T-helper 1 cell (primary cell): ENCODE results near the gene TNRC6C.
"Not testable (repeated sequence)": the region's sequence is repeated elsewhere in the genome, so short reads cannot be mapped to it uniquely, and the experiment has no call there.

Experiments
- DNase-seq, 5 donors: peaks; one replicate each; pipeline ENCODE4 v3.0.0-alpha.2; 2012 to 2020

Gene TNRC6C

DNA sequence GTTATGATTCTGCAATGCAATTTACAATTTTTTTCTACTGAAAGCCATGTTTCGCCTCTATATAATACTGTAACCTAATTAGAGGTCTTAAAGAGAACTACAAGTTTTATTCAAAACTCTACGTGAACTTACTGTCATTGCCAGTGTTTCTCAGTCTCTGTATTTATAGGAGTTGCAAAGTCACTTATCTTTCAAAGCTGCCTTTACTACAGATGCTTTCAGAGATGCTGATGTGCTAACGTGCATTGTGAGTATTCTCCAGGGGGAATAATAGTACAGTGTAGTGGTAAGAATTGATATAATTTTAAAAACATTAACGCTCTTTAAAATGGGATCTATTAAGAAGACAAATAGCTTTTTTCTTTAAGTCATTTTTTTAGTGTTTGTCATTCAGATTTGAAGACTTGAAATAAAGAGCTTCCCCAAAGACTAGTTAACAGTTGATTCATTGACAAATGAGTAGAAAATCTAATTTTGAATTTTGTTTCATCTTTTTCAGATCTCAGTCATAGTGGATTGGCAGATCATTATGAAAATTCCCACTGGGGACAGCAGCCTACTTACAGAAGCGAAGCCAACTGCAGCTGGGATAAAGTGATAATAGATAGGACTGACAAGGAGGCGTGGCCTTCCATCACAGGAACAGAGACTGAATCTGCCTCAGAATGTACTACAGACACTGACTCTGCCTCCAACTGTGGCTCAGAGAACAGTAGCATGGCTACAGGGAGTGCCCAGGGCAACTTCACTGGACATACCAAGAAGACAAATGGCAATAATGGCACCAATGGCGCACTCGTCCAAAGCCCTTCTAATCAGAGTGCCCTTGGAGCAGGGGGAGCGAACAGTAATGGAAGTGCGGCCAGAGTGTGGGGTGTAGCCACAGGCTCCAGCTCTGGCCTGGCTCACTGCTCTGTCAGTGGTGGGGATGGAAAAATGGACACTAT lies 90.1 kb downstream of the TNRC6C start:
- DNase-seq: no peak

DNA sequence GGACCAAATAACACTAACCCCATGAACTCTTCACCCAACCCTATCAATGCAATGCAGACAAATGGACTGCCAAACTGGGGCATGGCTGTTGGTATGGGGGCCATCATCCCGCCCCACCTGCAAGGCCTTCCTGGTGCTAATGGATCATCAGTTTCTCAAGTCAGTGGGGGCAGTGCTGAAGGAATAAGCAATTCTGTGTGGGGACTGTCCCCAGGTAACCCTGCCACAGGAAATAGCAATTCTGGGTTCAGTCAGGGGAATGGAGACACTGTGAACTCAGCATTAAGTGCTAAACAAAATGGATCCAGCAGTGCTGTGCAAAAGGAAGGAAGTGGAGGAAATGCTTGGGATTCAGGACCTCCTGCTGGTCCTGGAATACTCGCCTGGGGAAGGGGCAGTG lies 91.1 kb downstream of the TNRC6C start:
- DNase-seq: no peak

DNA sequence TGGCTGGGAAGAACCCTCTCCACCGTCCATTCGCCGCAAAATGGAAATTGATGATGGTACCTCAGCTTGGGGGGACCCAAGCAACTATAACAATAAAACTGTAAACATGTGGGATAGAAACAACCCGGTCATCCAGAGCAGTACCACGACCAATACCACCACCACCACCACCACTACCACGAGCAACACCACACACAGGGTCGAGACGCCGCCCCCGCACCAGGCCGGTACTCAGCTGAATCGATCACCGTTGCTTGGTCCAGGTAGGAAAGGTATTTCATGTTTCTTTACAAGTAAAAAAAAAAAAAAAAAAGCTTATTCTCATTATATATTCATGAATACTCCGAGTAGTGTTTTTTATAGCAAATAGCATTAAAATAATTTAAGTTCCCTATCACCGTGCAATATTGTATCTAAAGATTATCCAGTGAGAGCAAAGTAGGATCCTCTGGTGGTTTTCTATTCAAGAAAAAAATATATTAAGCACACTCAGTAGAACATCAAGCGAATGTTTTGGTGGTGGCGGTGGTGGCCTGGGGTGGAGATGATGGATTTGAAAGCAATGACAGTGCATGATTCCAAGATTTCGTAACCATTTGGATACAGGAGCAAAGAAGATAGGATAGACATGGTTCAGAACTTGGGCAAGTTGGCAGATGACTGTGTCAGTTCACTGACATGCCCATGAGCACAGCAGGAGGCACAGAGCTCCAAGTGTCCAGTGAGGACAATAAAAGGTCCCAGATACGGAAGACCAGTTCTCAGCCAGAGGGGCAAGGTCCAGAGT lies 92.9 kb downstream of the TNRC6C start:
- no peak for DNase-seq

DNA sequence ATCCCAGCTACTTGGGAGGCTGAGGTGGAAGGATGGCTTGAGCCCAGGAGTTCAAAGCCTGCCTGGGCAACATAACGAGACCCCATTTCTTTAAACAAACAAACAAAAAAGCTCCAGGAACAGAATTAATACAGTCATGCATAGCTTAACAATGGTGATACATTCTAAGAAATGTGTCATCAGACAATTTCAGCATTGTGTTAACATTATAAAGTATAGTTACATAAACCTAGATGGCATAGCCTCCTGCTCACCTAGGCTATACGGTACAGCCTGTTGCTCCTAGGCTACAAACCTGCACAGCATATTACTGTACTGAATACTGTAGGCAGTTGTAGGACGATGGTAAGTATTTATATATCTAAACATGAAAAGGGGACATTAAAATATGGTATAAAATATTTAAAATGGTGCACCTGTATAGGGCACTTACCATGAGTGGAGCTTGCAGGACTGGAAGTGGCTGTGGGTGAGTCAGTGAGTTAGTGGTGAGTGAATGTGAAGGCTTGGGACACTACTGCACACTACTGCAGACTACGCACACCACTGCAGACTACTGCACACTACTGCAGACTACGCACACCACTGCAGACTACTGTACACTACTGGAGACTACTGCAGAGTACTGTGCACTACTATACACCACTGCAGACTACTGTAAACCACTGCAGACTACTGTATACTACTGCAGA lies 95.4 kb downstream of the TNRC6C start:
- no peak for DNase-seq

DNA sequence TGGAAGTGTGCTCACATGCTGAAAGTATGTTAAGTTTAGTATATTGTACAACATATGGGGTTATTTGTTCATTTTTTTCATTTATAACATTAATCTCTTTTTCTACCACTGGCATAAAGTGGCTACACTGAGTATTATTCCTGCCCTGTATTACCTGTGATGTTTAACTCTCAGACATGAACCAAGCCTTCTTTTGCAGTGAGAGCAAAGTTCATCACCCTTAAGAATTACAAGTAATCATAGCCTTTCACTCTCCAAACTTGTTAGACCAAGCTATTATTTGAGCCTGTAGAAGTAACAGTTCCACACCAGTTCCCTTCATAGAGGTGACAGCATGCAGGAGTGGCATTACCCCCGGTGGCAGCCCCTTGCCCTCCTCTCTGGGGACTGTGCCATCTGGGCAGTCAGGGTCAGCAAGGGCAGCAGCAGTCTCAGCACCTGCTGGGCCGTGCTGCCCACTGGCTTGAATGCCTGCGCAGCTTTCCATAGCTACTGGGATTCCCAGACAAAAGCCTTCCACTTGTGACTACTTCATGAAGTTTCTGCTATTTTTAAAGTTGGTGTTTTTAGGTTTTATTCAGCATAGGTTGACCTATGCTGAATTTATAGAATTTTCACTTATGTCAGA lies 98.7 kb downstream of the TNRC6C start:
- no peak for DNase-seq

DNA sequence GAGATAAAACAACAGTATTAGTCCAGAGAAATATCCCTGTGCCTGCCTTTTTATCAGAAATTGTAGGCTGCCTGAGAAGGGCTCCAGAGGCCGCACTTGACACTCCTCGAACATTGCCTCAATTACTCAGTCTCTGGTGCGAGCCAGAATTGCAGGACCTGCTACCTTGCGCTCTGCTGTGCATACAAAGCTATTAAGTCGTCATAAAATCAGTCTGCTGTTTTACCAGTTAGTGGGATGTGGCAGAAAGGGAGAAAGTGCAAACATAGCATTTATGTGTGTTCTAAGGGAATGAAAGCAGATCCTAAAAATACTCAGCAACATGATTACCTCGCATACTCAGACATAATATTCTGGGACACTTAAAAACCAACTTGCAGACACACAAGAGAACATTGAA lies 99.5 kb downstream of the TNRC6C start:
- no peak for DNase-seq

DNA sequence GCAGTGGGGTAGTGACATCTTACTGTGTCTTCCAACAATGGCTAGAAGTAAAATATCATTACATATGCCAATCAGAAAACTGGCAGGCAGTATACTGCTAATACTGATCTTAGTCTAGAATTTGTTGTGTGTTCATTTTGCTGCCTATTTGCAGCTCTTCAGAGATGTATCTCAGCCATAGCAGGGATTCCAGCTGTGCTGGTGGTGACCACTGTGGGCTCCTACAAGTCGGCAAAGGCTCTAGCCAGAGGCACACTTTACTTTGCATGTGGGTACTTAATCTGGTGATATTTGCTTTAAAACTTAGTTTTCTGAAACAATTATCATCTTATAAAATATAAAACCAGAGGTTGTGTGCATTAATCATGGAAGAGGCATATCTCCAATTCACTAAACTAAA lies 100.1 kb downstream of the TNRC6C start:
- no peak for DNase-seq

DNA sequence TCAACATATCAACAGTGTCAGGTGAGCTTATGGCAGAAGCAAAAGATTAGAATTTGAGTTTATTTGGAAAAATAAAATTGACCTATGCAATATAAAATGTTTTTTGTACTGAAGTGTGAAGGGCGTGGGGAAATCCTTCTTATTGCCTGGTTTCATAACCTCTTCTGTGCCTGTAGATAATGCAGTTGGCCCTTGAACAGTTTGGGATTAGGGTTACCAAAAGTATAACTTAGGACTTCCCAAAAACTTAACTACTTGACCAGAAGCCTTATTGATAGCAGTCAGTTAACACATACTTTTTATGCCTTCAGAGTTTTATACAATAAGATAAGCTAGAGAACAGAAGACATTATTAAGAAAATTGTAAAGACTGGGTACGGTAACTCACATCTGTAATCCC lies 104.1 kb downstream of the TNRC6C start:
- no peak for DNase-seq

DNA sequence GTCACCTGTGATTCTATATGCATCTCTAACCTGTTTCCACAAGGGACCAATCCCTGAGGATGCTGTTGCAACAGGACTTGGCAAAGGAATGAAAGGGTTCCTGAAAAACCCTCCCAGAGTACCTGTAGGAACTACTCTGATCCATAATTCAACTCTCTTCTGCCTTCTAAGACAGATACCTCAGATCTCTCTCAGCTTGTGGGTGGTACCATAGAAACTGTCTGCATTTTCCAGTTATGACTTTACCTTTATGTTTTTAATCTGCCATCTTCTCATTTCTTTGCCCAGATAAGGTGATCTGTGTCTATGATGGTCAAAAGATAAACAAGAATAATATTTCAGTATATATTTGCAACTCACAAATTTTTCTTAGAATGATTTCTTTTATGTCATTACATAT lies 105.0 kb downstream of the TNRC6C start:
- peak in 1 of 5 donors; percentile 7 for DNase-seq

DNA sequence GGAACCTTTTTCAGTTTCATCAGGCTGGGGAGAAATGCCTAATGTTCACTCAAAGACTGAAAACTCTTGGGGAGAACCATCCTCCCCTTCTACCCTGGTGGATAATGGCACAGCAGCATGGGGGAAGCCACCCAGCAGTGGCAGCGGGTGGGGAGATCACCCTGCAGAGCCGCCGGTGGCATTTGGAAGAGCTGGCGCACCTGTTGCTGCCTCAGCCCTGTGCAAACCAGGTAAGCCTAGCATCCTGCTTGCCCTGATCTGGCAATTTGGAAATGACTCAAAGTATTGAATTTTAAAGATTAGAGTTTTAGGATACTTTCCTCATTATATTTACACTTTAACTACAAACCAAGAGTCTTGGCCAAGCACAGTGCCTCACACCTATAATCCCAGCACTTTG lies 106.2 kb downstream of the TNRC6C start:
- DNase-seq: no peak

DNA sequence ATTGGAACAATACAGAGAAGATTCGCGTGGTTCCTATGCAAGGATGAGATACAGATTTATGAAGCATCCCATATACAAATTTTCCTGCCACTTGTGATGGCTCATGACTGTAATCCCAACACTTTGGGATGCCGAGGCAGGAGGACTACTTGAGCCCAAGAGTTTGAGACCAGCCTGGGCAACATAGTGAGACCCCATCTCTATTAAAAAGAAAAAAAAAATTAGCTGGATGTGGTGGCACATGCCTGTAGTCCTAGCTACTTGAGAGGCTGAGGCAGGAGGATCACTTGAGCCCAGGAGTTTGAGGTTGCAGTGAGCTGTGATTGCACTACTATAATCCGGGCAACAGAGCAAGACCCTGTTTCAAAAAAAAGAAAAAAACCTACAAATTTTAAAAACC lies 108.5 kb downstream of the TNRC6C start:
- not testable (repeated sequence) for DNase-seq

DNA sequence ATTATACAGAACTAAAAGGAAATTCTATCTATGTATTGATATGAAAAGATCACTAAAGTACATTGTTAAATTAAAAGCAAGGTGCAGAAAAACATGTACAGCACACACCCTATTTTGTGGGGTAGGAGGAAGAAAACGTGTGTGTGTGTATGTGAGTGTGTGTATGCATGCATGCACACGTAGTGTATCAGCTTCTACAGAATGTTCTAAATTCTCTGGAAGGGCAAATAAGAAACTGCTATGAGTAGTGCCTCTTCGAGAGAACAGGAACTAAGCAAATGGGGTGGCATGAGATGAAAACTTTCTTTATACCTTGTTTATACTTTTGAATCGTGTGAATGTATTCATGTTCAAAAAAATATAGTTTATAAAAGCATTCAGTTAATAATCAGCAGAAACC lies 111.2 kb downstream of the TNRC6C start:
- no peak for DNase-seq

DNA sequence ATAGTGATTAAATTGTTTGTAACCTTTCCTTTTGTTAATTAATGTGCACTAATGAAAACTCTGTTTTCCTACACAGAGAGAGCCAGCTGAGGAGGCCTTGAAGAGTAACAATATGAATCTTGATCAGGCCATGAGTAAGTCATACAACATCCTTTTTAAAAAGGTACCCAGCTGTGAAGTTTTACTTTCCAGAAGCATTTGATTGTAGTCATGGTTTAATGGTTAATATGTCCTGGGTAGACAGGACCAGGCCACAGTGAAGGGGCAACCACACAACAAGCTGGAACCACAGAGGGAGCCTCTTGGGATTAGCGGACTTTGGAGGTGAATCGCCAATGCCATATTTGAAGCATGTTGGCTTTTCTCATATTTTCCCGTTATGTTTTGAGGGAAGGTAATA lies 114.5 kb downstream of the TNRC6C start:
- DNase-seq: no peak

DNA sequence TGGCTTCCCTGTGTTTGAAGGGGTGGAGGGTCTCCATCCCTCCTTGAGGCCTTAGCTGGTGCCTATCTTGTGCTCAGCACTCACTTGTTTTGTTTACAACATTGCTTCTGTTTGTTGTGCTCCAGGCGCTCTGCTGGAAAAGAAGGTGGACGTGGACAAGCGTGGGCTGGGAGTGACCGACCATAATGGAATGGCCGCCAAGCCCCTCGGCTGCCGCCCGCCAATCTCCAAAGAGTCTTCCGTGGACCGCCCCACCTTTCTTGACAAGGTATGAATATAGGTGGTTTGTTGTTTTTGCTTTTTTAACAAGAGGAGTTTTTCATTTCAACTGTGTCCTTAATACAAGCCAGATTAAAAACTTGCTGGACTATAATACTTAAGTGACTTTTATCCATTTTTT lies 116.5 kb downstream of the TNRC6C start:
- DNase-seq: no peak

DNA sequence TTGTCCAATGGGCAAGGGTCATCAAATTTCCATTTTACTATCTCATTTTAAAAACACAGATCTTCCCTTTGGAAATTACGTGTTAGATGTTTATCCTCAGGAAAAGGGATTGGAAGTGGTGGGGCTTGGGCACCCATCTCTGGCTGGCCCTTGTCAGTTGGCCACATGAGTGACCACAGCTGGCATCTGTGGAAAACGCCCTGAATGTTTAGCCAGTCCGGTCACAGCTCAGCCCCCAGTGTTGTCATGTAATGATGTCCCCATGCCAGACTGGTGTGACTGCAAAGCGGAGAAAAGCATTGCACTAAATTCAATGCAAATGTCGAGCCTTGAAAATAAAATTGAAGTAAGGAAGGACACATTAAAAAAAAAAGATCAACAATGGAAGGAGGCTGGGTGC lies 117.0 kb downstream of the TNRC6C start:
- no peak for DNase-seq

DNA sequence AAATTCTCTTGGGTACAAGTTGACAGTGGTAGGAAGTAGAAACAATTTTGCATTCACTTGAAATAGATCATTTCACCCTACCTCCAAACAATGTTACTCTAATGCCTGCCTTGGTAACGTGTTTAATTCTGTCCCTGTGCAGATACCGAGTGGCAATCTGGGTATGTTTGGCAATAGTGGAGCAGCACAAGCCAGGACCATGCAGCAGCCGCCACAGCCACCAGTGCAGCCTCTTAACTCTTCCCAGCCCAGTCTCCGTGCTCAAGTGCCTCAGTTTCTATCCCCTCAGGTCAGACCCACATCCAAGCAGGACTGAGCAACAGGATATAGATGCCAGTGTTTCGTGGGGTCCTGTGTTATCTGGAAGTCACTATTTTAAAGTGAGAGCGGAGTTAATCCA lies 120.8 kb downstream of the TNRC6C start:
- DNase-seq: no peak

DNA sequence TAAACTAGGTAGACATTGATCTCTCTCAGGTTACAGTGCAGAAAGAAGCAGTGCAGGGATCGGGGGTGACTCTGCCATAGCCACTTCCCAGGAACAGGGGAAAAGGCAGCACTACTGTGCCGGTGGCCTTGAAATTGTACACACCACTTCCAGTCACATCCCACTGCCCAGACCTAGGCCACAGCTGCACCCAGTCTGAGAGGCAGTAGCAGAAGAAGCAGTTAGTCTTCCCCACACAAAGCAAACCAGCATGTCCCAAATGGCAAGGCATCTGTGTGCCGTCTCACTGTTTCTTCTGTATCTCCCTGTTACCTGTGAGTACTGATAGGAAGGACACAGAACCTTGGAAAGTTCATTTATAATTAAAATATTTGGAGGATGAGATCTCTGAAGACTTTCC lies 123.0 kb downstream of the TNRC6C start:
- no peak for DNase-seq

DNA sequence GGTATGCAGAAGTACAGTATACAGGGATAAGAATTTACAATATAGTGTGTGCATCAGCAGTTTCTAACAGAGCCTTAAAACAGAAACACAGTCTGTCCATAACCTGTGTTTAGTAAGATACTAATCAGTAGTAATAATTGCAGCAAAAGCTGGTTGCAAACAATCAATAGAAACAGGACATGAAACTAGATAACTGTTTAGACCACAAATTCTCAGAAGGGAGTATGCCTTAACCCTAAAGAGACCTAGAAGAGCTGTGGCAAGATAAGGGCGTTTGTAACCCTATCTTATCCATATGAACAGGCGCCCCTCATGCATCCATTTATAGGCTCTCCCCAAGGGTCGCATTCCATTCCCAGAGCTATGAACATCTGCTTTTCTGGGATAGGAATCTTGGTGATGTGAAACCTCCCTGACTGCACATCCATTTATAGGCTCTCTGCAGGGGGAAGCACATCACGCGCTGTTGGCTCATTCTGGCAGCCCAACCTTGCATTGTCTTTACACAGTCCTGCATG lies 123.9 kb downstream of the TNRC6C start:
- peak in 1 of 5 donors; percentile 14 for DNase-seq

DNA sequence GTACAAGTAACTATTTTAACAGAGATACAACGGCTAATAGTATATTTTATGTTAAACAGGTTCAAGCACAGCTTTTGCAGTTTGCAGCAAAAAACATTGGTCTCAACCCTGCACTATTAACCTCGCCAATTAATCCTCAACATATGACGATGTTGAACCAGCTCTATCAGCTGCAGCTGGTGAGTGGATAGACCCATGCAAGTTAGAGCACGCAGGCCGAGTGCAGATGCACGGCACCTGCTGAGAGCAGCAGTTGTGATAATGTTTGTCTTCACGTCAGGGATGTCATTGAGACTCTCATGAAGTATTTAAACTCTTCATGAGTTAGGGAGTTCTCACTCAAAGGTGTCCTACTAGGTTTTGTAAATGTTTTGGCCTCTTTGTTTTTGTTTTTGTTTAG lies 124.5 kb downstream of the TNRC6C start:
- DNase-seq: no peak

DNA sequence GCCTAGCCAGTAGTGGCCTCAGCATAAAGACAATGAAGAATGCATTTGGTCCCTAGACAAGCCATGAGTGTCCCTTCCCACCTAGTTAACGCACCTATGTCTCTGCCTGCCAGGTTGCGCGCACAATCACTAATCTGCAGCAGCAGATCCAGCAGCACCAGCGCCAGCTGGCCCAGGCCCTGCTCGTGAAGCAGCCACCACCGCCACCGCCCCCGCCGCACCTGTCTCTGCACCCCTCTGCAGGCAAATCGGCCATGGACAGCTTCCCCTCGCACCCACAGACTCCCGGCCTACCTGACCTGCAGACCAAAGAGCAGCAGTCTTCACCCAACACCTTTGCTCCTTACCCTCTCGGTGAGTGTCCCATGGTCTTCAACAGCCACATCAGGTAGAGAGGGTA lies 128.2 kb downstream of the TNRC6C start:
- DNase-seq: no peak

DNA sequence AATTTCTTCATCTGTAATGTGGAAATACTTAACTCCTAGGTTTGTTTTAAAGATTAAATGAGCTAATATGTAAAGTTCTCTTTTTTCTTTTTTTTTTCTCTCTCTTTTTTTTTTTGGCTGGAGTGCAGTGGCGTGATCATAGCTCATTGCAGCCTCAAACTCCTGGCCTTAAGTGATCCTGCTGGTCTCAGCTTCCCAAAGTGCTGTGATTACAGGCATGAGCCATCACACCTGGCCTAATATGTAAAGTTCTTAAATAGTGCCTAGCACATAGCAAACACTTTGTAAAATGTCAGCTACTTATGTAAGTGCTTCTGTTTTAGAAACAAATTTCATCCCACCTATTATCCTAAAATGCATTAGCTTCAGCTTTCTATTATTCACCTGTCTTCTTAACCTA lies 130.0 kb downstream of the TNRC6C start:
- DNase-seq: no peak

DNA sequence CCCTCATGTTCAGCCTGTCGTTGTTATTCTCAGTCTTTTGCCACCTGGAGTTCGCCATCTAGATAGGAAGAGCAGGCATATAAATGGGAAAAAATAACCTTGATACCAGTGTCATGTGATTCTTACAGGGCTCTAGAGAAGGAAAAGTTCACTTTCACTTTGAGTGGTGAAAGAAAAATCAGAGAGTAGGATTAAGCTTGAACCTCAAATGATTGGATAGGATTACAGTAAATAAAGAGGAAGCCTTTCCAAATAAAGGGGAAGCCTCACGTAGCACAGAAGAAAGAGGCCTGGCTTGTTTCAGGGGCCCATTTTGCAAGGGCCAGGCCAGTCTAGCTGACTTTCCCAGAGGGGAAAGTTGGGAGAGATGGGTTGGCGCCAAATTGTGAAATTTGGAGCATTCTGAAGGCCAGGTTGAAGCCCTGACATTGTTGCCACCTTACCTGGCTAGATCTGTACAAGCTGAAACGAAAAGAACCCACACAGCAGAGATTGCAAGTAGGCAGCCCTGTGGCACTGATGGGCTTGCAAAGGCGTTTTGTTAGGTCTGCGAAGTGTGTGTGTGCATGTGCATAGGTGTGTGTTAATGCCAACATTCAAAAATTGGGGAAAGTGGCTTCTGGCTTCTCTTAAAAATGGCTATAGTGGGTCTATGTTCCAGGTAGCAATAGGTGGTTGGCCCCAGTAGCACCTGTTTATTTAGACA lies 131.2 kb downstream of the TNRC6C start:
- DNase-seq: no peak
